ENCODE measurements around the gene FOXI2. TPM values are rescaled to one million over a fixed set of nuclear protein-coding genes. Genes with fewer than 3 reads are reported as not detected.

The FOXI2 gene
- total and polyA plus RNA-seq, 2 experiments from 2014 or later: not detected

DNA sequence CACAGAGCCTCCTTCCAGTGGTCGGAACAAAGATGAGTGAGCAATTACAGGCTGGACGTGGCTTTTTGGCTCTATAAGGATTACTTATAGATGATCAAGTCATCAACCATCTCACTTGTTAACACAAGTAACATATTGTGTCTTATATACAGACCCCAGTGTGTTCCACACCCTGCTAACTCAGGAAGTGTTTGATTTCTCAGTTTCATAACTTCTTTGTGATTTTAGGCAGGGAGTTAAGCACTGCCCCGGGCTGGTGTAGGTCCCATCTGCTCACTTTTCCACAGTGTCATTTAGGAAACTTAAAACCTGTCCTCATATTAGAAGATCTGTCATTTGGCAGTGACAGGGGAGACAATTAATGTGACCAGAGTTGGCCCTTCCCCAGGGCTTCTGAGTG, 6.2 kb downstream of the FOXI2 start:
- no peak overlapping the region for H3K4me3 ChIP-seq
- DNase-seq (ENCODE audit: low read depth in 1 of 2, low spot score in 1 of 2): no peak
- H3K36me3 ChIP-seq: no peaks in the 10 kb centered on the region
- H3K27ac ChIP-seq: no peak overlapping the region
- TF ChIP-seq, protein P1, sequence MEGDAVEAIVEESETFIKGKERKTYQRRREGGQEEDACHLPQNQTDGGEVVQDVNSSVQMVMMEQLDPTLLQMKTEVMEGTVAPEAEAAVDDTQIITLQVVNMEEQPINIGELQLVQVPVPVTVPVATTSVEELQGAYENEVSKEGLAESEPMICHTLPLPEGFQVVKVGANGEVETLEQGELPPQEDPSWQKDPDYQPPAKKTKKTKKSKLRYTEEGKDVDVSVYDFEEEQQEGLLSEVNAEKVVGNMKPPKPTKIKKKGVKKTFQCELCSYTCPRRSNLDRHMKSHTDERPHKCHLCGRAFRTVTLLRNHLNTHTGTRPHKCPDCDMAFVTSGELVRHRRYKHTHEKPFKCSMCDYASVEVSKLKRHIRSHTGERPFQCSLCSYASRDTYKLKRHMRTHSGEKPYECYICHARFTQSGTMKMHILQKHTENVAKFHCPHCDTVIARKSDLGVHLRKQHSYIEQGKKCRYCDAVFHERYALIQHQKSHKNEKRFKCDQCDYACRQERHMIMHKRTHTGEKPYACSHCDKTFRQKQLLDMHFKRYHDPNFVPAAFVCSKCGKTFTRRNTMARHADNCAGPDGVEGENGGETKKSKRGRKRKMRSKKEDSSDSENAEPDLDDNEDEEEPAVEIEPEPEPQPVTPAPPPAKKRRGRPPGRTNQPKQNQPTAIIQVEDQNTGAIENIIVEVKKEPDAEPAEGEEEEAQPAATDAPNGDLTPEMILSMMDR (IDR thresholded peaks at IDR 0.05; ENCODE audit: low read depth, low read length): no peak
- no peaks in the 10 kb centered on the region for H3K9me3 ChIP-seq (ENCODE audit: low read depth)
- peaks cover 67% of the 10 kb centered on the region for H3K27me3 ChIP-seq
- no peaks in the 10 kb centered on the region for H3K4me1 ChIP-seq (ENCODE audit: low read depth)

DNA sequence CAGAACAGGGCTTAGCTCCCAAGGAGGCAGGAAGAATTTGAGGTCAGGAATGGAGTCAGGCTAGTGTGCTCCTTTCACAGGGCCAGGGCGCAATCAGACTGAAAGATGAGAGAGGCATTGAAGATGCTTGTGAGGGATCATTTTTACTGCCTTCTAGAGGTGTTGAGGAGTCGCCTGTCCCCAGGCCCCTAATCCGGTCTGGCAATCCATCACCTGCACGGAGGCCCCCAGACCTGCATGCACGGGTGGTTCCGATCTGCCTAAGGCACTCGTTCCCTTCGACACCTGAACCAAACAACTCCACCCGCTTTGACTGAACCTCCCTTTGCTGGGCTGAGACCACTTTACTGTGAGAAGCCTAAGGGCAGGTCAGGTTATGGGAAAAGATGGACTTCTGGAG, 8.0 kb downstream of the FOXI2 start:
- no peak overlapping the region for H3K4me3 ChIP-seq
- TF ChIP-seq, protein P1 (IDR thresholded peaks at IDR 0.05; ENCODE audit: low read depth, low read length): no peak
- H3K9me3 ChIP-seq (ENCODE audit: low read depth): no peaks in the 10 kb centered on the region
- DNase-seq (ENCODE audit: low read depth in 1 of 2, low spot score in 1 of 2): no peak
- no peak overlapping the region for H3K27ac ChIP-seq
- peaks cover 52% of the 10 kb centered on the region for H3K27me3 ChIP-seq
- H3K4me1 ChIP-seq (ENCODE audit: low read depth): no peaks in the 10 kb centered on the region
- H3K36me3 ChIP-seq: no peaks in the 10 kb centered on the region

DNA sequence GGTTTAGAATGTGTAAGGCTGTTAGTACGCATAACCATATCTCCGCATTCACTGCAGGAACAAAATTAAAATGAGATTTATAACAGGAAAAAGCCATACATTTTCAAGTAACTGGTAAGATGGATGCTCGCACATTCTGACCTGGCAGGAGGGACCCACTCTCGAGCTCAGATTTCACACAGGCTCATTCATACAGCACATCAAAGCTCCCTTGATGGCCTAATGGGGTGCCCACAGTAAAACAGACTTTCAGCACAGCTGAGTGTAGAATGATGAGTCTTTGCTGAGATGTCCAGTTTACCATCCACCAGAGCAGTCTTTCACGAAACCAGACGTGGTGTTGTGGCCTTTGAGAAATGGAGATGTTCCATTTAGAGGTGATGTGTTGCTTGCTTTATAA, 8.9 kb downstream of the FOXI2 start:
- no peak overlapping the region for H3K27ac ChIP-seq
- DNase-seq (ENCODE audit: low read depth in 1 of 2, low spot score in 1 of 2): no peak
- H3K36me3 ChIP-seq: no peaks in the 10 kb centered on the region
- no peaks in the 10 kb centered on the region for H3K4me1 ChIP-seq (ENCODE audit: low read depth)
- H3K4me3 ChIP-seq: no peak overlapping the region
- TF ChIP-seq, protein P1 (IDR thresholded peaks at IDR 0.05; ENCODE audit: low read depth, low read length): no peak
- peaks cover 44% of the 10 kb centered on the region for H3K27me3 ChIP-seq
- no peaks in the 10 kb centered on the region for H3K9me3 ChIP-seq (ENCODE audit: low read depth)

DNA sequence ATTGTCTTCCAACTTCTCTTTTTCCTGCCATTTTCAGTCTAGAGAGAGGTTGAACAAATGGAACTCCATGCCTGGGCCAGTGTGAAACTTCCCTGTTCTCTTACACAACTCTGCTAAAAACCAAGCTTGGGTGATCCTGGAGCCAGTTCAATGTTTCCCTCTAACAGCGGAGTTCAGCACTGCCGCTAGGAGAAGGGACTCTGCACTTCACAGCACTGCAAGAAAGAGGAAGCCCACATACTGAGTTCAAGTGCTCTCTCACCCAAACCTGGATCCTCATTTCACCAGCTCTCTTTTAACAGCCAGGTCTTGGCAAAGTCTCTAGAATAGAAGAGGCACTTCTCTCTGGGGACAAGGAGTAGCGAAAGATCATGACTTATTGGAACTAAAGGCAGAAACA, 18.8 kb downstream of the FOXI2 start:
- Histone ChIP-seq H3K27ac (no peak overlapping the region), H3K9me3 (ENCODE audit: low read depth) (no peaks in the 10 kb centered on the region), H3K36me3 (no peaks in the 10 kb centered on the region), H3K4me1 (ENCODE audit: low read depth) (no peaks in the 10 kb centered on the region), H3K27me3 (no peaks in the 10 kb centered on the region), H3K4me3 (no peak overlapping the region)
- no peak for DNase-seq (ENCODE audit: low read depth in 1 of 2, low spot score in 1 of 2)
- TF ChIP-seq, protein P1 (IDR thresholded peaks at IDR 0.05; ENCODE audit: low read depth, low read length): no peak

DNA sequence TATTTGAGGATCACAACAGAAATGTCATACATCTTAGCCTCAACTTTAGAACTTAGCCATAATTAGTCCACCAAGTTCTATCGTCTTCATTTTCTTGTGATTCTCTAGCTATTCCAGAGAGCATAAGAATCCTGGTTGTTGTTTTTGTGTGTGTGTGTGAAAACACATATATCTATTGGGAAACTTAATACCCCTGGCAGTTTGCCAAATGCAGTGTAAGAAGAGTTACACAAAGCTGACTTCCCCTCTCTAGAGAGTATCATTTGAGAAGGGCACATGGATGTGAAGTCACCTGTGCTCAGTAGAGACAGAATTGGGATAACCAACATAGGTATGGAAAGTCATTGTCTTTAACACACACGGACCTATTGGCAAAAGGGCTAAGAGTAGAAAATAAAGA, 19.3 kb downstream of the FOXI2 start:
- no peak for DNase-seq (ENCODE audit: low read depth in 1 of 2, low spot score in 1 of 2)
- Histone ChIP-seq H3K27me3 (no peaks in the 10 kb centered on the region), H3K27ac (no peak overlapping the region), H3K36me3 (no peaks in the 10 kb centered on the region), H3K9me3 (ENCODE audit: low read depth) (no peaks in the 10 kb centered on the region), H3K4me1 (ENCODE audit: low read depth) (no peaks in the 10 kb centered on the region), H3K4me3 (no peak overlapping the region)
- TF ChIP-seq, protein P1 (IDR thresholded peaks at IDR 0.05; ENCODE audit: low read depth, low read length): no peak

DNA sequence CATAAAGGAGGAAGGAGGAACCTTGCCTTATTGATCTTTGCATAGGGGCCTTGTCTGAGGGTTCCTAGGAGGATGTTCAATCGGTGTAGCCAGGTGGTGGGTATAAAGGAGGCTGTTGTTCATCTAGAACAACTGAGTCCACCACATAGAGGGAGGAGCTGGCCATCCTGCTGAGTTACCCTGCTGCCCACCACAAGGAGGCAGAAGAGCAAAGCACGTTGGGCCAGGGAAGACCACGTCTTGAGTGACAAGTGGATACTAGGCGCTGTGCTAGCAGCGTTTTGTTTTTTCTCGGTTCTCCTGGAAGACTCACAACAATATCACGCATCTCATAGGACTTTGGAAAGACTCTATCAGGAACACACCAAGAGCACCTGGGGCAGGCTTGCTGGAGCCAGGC, 20.0 kb downstream of the FOXI2 start:
- Histone ChIP-seq H3K4me1 (ENCODE audit: low read depth) (no peaks in the 10 kb centered on the region), H3K36me3 (no peaks in the 10 kb centered on the region), H3K27ac (no peak overlapping the region), H3K27me3 (no peaks in the 10 kb centered on the region), H3K4me3 (no peak overlapping the region), H3K9me3 (ENCODE audit: low read depth) (no peaks in the 10 kb centered on the region)
- TF ChIP-seq, protein P1 (IDR thresholded peaks at IDR 0.05; ENCODE audit: low read depth, low read length): no peak
- DNase-seq (ENCODE audit: low read depth in 1 of 2, low spot score in 1 of 2): no peak
